Stimulated activated CD8-positive, alpha-beta memory T cell treated with anti-CD3 and anti-CD28 coated beads, Interleukin-12 subunit alpha, Interleukin-12 subunit beta, amount 100 ng/mL, for 4 hours (primary cell): ENCODE results near the gene EHF.

Source experiments
- DNase-seq: peaks from one replicate; pipeline ENCODE4 v3.0.0-alpha.2; 2020; ENCODE audit warnings: low read depth

EHF gene

GRCh38 chr11:34625576-34625975, 4.7 kb downstream of the EHF start:
- no peak for DNase-seq

- DNase-seq, result no peak
Observed at GRCh38 chr11:34626393-34626792, 5.5 kb downstream of the EHF start.

GRCh38 chr11:34627197-34627596, 6.3 kb downstream of the EHF start:
- DNase-seq, result no peak

- no peak for DNase-seq
Observed at GRCh38 chr11:34629711-34630110, 8.8 kb downstream of the EHF start.

DNA sequence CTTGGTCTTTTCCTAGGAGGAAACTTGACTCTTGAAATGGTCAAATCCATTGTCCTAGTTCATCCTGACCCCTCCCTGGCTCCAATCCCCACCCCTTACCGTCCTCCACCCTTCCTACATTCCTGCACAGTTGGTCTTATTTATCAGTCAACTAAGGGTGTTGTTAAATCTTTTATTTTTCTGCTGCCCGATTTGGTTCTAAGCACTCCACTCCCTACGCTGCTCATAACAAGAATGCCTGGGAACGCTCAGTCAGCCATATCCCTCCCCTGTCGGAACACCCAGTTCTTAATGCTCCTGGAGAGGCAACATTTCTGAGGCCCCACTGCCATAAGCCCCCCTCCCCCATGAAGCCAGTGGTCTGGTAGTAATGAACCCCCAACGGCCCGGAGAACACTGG, 9.7 kb downstream of the EHF start:
- no peak for DNase-seq

- no peak for DNase-seq
Observed at GRCh38 chr11:34631297-34631696, 10.4 kb downstream of the EHF start.

DNA sequence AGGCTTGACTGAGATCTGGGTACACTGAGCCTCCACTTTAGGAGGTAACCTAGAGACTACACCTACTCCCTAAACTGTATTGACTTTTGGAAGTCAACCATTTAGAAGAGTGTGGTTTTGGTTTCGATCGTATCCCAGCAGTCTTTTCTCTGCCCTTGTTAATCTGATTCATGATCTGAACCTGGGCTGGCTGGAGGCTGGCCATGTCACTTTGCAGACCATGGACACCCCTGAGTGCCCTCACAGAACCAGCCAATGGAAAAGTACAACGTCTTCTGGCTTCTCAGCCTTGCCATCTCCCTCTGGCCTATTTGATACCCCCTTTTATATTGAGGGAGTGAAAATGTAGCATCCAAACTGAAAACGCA, 10.8 kb downstream of the EHF start:
- DNase-seq, result no peak

GRCh38 chr11:34632105-34632791, 11.4 kb downstream of the EHF start:
- no peak for DNase-seq

DNA sequence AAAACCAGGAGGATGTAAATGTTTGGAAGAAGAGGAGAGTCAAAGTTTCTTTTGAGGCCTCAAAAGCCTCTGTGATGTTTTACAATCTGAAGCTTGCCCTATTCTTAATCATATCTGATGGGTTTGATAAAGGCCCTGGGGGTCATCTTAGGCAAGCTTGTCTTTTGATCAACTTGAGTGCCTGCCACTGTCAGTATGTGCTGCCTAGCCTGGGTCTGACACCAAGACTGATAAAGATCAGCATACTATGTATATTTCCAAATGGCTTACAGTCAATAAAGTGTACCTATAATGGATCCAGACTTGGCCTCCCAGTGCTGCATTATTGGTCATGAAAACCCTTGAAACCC, 12.7 kb downstream of the EHF start:
- DNase-seq, result no peak

DNA sequence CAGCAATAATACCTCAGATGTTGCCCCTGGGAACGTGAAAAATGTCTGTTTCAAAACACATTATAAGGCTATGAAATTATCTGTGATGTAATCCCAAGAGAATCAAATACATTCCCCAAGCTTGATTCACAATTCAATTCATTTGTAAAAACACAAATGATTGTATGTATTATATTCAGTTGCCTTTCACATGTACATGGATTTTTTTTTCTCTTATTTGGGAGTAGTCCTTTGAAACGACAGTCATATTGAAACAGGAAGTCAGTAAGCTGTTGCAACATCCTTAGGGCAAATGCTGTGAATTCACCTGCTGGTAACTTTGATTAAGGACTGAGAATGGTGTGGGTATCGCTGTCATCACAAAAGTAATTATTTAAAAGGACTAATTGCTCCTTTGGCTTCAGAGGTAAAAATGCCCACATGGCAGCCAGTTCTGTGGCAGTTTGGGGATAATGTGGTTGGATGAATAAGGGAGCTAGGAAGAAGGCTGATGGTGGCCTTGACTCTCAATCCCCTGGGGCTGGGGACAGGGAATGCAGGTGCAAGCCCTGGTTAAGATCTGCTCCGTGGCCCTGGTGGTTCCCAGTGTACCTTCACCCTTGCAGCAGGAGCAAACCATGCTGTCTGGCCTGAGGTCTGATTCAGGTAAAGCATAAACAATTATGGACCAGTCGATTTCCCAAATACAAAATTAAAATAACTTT, 13.2 kb downstream of the EHF start:
- no peak for DNase-seq

- no peak for DNase-seq
Observed at GRCh38 chr11:34634694-34635062, 13.8 kb downstream of the EHF start.

- no peak for DNase-seq
Observed at GRCh38 chr11:34636127-34636526, 15.2 kb downstream of the EHF start.

- DNase-seq, result no peak
Observed at GRCh38 chr11:34637303-34637702, 16.4 kb downstream of the EHF start.

DNA sequence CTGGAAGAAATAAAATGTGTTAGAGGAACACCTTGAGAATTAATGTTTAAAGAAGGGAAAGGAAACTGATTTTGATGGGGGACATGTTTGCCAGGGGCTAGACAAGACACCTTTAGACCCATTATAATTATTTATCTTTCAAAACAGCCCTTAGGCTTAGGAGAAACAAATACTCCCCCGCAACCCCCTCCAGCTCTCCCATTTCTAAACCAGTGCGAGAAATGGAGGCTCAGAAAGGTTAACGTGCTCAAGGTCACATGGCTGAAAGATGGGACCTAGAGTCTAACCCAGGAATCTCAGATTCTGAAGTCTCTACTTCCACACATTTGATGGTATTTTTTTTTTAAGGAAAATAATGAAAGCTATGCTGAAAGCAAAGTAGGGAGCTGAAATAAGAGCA, 18.0 kb downstream of the EHF start:
- no peak for DNase-seq

DNA sequence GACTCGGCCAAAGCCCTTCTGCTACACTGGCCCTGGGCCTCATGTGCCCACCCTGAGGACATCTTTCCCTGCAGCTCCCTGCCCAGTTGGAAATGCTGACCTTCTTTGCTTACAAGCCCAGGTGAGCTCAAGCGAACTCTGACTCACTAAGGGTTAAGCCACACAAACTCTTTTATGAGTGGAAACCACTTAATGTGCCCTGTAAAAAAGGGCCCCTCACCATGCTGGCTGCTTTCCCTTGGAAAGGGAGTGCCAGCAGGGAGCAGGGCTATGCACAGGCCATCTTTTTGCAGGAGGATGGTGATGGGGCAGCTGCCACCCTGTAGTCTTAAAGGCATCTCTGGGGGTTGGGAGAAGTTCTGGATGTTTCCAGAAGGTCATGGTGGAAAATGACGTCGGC, 18.7 kb downstream of the EHF start:
- no peak for DNase-seq

DNA sequence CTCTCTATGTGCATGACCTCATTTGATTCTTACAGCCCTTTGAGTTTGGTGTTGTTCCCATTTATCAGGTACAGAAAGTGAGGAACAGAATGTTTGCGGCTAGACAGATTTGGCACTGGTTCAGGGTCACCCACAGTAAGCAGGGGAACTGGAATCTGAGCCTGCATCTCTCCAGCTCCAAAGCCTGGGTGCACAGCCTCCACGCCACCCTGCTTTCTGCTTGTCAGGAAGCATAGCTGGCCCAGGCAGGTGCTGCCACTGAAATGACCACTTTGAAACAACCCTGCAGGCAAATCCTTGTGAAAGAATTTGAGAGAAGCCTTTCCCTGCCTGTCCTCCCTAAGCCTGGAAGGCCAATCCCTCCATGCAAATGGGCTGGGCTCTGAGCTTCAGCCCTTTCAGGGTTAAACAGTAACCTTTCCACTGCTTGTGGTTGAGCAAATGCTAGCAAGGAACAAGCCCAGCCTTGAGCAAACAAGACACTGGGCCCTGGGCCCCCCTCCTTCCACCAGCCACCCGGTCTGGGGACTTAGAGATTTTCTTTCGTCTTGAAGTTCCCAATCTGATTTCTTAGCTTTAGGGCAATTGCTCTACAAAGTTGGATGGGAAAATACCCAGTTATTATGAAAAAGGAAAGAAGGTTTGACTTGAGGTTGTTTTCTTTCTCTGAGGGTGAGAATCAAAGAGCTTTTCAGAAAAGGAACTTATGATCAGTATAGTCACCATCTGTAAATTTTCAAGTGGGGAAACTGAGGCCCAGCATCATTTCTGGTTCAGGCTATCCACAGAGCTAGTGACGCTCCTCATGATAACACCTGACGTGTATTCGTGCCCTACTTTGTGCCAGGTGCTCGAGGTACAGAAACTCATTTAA, 19.4 kb downstream of the EHF start:
- DNase-seq, result no peak

DNA sequence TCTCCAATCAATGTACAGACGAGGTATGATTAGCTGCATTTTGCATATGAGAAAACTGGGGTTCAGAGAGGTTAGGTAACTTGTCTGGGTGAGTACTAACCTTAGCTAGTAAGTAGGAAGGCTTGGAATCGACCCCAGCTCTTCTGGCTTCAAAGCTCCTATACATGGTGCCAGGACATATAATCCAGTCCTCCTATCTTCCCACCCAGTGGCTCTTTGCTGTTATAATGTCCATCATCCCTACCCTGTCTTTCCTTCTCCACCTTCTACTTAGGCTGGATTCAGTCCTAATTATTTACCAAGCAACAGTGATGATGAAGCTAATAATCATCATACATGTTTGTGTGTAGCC, 20.0 kb downstream of the EHF start:
- no peak for DNase-seq

- DNase-seq, result no peak
Observed at GRCh38 chr11:34641456-34641855, 20.6 kb downstream of the EHF start.

DNA sequence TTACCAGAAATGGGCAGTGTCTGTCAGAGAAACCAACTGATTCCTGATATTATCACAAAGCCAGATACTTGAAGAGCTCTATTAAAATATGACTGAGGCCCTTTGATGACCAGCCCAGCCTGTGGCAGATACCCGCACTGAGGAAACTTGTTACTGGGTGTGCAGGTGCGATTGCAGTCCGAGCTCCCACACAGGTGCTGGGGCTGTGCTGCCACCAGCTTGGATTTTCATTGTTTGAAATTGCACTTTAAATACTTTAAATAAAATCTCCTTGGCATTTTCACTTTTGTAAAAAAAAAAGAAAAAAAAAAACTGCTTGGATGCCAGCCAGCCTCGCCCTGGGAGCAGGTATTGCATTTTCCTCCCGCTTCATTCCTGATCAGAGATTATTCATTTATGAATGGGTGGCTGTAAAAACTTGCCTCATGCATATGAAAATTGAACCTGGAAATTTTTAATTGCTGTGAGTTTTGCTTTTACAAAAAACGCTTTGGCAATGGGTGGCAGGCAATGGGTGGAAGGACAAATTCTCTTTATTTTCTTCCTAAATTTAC, 21.2 kb downstream of the EHF start:
- no peak for DNase-seq

DNA sequence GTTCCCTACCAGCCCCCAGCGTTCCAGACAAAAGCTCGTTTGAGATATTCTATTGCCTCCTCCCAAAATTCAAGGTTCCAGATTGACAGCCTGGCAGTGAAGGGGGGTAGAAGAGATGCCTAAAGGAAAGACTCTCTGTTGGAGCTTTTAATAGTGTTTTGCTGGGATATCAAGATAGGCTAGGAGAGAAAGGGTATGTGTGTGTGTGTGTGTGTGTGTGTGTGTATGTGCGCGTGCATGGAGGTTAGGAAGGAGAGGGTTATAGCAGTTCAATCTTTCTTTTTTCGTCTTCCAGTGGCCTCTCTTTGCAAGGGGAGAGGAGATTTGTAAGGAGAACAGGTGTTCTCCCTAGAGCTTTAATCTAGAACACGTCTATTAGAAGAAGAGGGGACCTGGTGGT, 22.0 kb downstream of the EHF start:
- DNase-seq, result no peak

DNA sequence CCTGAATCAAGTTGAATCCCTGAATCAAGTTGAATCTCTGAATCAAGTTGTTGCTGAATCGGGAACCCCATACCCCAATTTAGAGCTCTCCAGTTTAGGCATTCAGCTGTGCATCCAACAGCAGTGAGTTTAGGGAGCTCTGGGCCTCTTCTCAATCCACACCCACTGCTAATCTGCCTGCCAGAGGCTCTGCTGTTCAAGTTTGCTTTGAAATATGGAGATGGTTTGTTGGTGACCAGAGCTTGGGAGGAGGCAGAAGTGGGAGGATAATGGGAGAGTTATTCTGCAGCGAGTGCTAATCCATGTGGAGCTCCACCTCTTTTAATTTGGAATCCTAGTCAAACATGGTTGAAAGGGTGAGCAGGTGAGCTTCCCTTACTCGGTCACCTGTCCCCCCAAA, 22.4 kb downstream of the EHF start:
- no peak for DNase-seq

GRCh38 chr11:34643846-34644245, 23.0 kb downstream of the EHF start:
- no peak for DNase-seq
